Activated CD4-positive, alpha-beta memory T cell treated with anti-CD3 and anti-CD28 coated beads, Interleukin-2, amount 10 ng/mL, durations not matched to agents 7 days and 5 days (primary cell): ENCODE measurements around the gene GRIN1. TPM values are rescaled to one million over a fixed set of nuclear protein-coding genes. Genes with fewer than 3 reads are reported as not detected.

ENCODE experiments used
- CTCF ChIA-PET: fragments of 350-600 bp; sonication (Branson Sonifier 250); formaldehyde crosslinking; loops from one replicate; lab custom pipeline; 2021; ENCODE audit warnings: antibody characterized with exemption, inconsistent platforms; lab: Charles Lee
- POLR2A ChIA-PET: fragments of 350-600 bp; sonication (Branson Sonifier 250); formaldehyde crosslinking; loops from one replicate; lab custom pipeline; 2021; ENCODE audit warnings: antibody characterized with exemption; lab: Charles Lee
- DNase-seq: peaks from one replicate; pipeline ENCODE4 v3.0.0-alpha.2; 2020
- H3K27ac Mint-ChIP-seq: one replicate; pipeline ENCODE4 v1.8.0; 2021; ENCODE audit warnings: mild to moderate bottlenecking, mixed read lengths
- H3K27me3 Mint-ChIP-seq: one replicate; pipeline ENCODE4 v1.8.0; 2021; ENCODE audit warnings: mixed read lengths
- H3K36me3 Mint-ChIP-seq: one replicate; pipeline ENCODE4 v1.8.0; 2021; ENCODE audit warnings: low read depth, mixed read lengths
- H3K4me1 Mint-ChIP-seq: one replicate; pipeline ENCODE4 v1.8.0; 2021; ENCODE audit warnings: mixed read lengths
- H3K4me3 Mint-ChIP-seq: one replicate; pipeline ENCODE4 v1.8.0; 2021; ENCODE audit warnings: mild to moderate bottlenecking, mixed read lengths
- H3K9me3 Mint-ChIP-seq: one replicate; pipeline ENCODE4 v1.8.0; 2021; ENCODE audit warnings: mixed read lengths
- total RNA-seq, 2 experiments: library from RNA; stranded (reverse); gene quantifications; one replicate each; pipeline ENCODE4 v1.2.3, GENCODE V29; 2021

Gene GRIN1
- total RNA-seq, 2 experiments from 2014 or later = 0.40 to 0.43 TPM

GRCh38 chr9:137204731-137205125, 65.8 kb downstream of the GRIN1 start:
- H3K36me3 Mint-ChIP-seq = peaks cover 22% of the 10 kb centered on the region
- H3K9me3 Mint-ChIP-seq = no peaks in the 10 kb centered on the region
- ChIA-PET POLR2A (interaction anchor here (0.6 to 7.9 kb wide), 16 partner anchors 9 to 134 kb away, joined by 3 to 97 read pairs (median 4); partner anchors contain the start of genes ANAPC2, CYSRT1, NELFB and RNF208), CTCF (interaction anchor here (1.5 to 2.6 kb wide), 4 partner anchors 15 to 22 kb away, joined by 3 to 8 read pairs (median 6); partner anchors contain the start of genes RNF208 and RNF224)
- peak overlapping the region; percentile 90 for H3K27ac Mint-ChIP-seq
- H3K27me3 Mint-ChIP-seq = no peaks in the 10 kb centered on the region
- peak overlapping the region; percentile 92 for H3K4me3 Mint-ChIP-seq
- peaks cover 58% of the 10 kb centered on the region for H3K4me1 Mint-ChIP-seq
- no peak for DNase-seq

- Mint-ChIP-seq H3K4me1 (peaks cover 58% of the 10 kb centered on the region), H3K4me3 (peak within 1 kb of the TSS; percentile 92), H3K27ac (peak within 1 kb of the TSS; percentile 90), H3K27me3 (no peaks in the 10 kb centered on the region), H3K36me3 (peaks cover 22% of the 10 kb centered on the region), H3K9me3 (no peaks in the 10 kb centered on the region)
- ChIA-PET CTCF (interaction anchor here (1.5 to 2.6 kb wide), 4 partner anchors 16 to 22 kb away, joined by 3 to 8 read pairs (median 6); partner anchors contain the start of genes RNF208 and RNF224), POLR2A (interaction anchor here (0.6 to 7.9 kb wide), 17 partner anchors 9 to 134 kb away, joined by 3 to 97 read pairs (median 4); partner anchors contain the start of genes ANAPC2, CYSRT1, DPP7 and NELFB)
- peak; percentile 94 for DNase-seq
Measured at GRCh38 chr9:137205126-137206069, 66.4 kb downstream of the GRIN1 start, which contains the start of the genes NDOR1 and TMEM203. TSS of gene NDOR1 (plus strand) at chr9:137205700. CDS start at chr9:137205778, 78 bp downstream. TSS of gene TMEM203 (minus strand) at chr9:137205648. CDS start at chr9:137205414, 234 bp downstream.

GRCh38 chr9:137206602-137207001, 67.6 kb downstream of the GRIN1 start:
- no peak for DNase-seq
- Mint-ChIP-seq H3K4me1 (peaks cover 49% of the 10 kb centered on the region), H3K4me3 (peak overlapping the region; percentile 92), H3K9me3 (no peaks in the 10 kb centered on the region), H3K36me3 (peaks cover 24% of the 10 kb centered on the region), H3K27me3 (no peaks in the 10 kb centered on the region), H3K27ac (peak overlapping the region; percentile 90)
- CTCF ChIA-PET = interaction anchor here (0.8 to 1.2 kb wide), 2 partner anchors 18 to 88 kb away, joined by 3 read pairs; partner anchors contain the start of gene SSNA1
- POLR2A ChIA-PET = interaction anchor here (1.1 to 7.9 kb wide), 8 partner anchors 11 to 92 kb away, joined by 3 to 97 read pairs (median 11); partner anchors contain the start of genes ANAPC2, CYSRT1, DPP7 and RNF208

- H3K36me3 Mint-ChIP-seq = peaks cover 23% of the 10 kb centered on the region
- H3K27me3 Mint-ChIP-seq = no peaks in the 10 kb centered on the region
- CTCF ChIA-PET = no interaction called here
- H3K4me3 Mint-ChIP-seq = no peak overlapping the region
- H3K9me3 Mint-ChIP-seq = no peaks in the 10 kb centered on the region
- H3K4me1 Mint-ChIP-seq = peaks cover 17% of the 10 kb centered on the region
- POLR2A ChIA-PET = no interaction called here
- no peak for DNase-seq
- no peak overlapping the region for H3K27ac Mint-ChIP-seq
Measured at GRCh38 chr9:137211532-137211931, 72.6 kb downstream of the GRIN1 start.

GRCh38 chr9:137212520-137212919, 73.6 kb downstream of the GRIN1 start:
- Mint-ChIP-seq H3K36me3 (peaks cover 13% of the 10 kb centered on the region), H3K4me1 (peaks cover 7% of the 10 kb centered on the region), H3K27me3 (no peaks in the 10 kb centered on the region), H3K4me3 (no peak overlapping the region), H3K27ac (no peak overlapping the region), H3K9me3 (no peaks in the 10 kb centered on the region)
- ChIA-PET POLR2A (interaction anchor here (0.7 kb wide), 1 partner anchor 10 kb away, joined by 4 read pairs; the partner anchor contains the start of gene RNF208), CTCF (no interaction called here)
- no peak for DNase-seq

GRCh38 chr9:137213160-137214060, 74.5 kb downstream of the GRIN1 start:
- H3K9me3 Mint-ChIP-seq = no peaks in the 10 kb centered on the region
- peaks cover 9% of the 10 kb centered on the region for H3K36me3 Mint-ChIP-seq
- peaks cover 5% of the 10 kb centered on the region for H3K4me1 Mint-ChIP-seq
- ChIA-PET CTCF (no interaction called here), POLR2A (interaction anchor here (0.7 to 1.4 kb wide), 2 partner anchors 9 kb away, joined by 4 read pairs; partner anchors contain the start of gene RNF208)
- no peak overlapping the region for H3K4me3 Mint-ChIP-seq
- no peaks in the 10 kb centered on the region for H3K27me3 Mint-ChIP-seq
- DNase-seq = no peak
- H3K27ac Mint-ChIP-seq = no peak overlapping the region

- Mint-ChIP-seq H3K27ac (no peak overlapping the region), H3K4me3 (no peak overlapping the region), H3K4me1 (peaks cover 1% of the 10 kb centered on the region), H3K27me3 (no peaks in the 10 kb centered on the region), H3K9me3 (no peaks in the 10 kb centered on the region), H3K36me3 (peaks cover 6% of the 10 kb centered on the region)
- POLR2A ChIA-PET = interaction anchor here (0.7 to 1.4 kb wide), 2 partner anchors 9 to 10 kb away, joined by 3 to 4 read pairs; no protein-coding TSS in a partner anchor
- DNase-seq = no peak
- CTCF ChIA-PET = interaction anchor here (1.6 kb wide), 1 partner anchor 22 kb away, joined by 3 read pairs; no protein-coding TSS in a partner anchor
Measured at GRCh38 chr9:137214620-137215019, 75.7 kb downstream of the GRIN1 start.

- H3K36me3 Mint-ChIP-seq = peaks cover 6% of the 10 kb centered on the region
- POLR2A ChIA-PET = interaction anchor here (0.7 to 1.4 kb wide), 3 partner anchors 8 to 15 kb away, joined by 3 to 4 read pairs (median 4); partner anchors contain the start of gene TPRN
- DNase-seq = no peak
- no peak overlapping the region for H3K4me3 Mint-ChIP-seq
- CTCF ChIA-PET = interaction anchor here (1.6 kb wide), 1 partner anchor 21 kb away, joined by 3 read pairs; no protein-coding TSS in a partner anchor
- peaks cover 1% of the 10 kb centered on the region for H3K4me1 Mint-ChIP-seq
- H3K27ac Mint-ChIP-seq = no peak overlapping the region
- no peaks in the 10 kb centered on the region for H3K9me3 Mint-ChIP-seq
- no peaks in the 10 kb centered on the region for H3K27me3 Mint-ChIP-seq
Measured at GRCh38 chr9:137215196-137215986, 76.4 kb downstream of the GRIN1 start.

- CTCF ChIA-PET = interaction anchor here (1.3 kb wide), 1 partner anchor 20 kb away, joined by 3 read pairs; no protein-coding TSS in a partner anchor
- POLR2A ChIA-PET = interaction anchor here (1.3 to 1.6 kb wide), 2 partner anchors 16 to 26 kb away, joined by 3 to 4 read pairs; partner anchors contain the start of gene TPRN
- Mint-ChIP-seq H3K36me3 (peaks cover 3% of the 10 kb centered on the region), H3K27me3 (no peaks in the 10 kb centered on the region), H3K27ac (no peak overlapping the region), H3K9me3 (no peaks in the 10 kb centered on the region), H3K4me3 (no peak overlapping the region), H3K4me1 (peaks cover 1% of the 10 kb centered on the region)
- no peak for DNase-seq
Measured at GRCh38 chr9:137216188-137216965, 77.4 kb downstream of the GRIN1 start.

- POLR2A ChIA-PET = interaction anchor here (1.6 to 8.2 kb wide), 2 partner anchors 10 to 25 kb away, joined by 3 to 97 read pairs; partner anchors contain the start of genes NDOR1 and TMEM203
- no peaks in the 10 kb centered on the region for H3K9me3 Mint-ChIP-seq
- peaks cover 3% of the 10 kb centered on the region for H3K36me3 Mint-ChIP-seq
- DNase-seq = no peak
- CTCF ChIA-PET = interaction anchor here (1.3 kb wide), 1 partner anchor 19 kb away, joined by 3 read pairs; no protein-coding TSS in a partner anchor
- H3K27me3 Mint-ChIP-seq = no peaks in the 10 kb centered on the region
- H3K4me1 Mint-ChIP-seq = peaks cover 1% of the 10 kb centered on the region
- H3K4me3 Mint-ChIP-seq = no peak overlapping the region
- H3K27ac Mint-ChIP-seq = no peak overlapping the region
Measured at GRCh38 chr9:137217276-137218211, 78.6 kb downstream of the GRIN1 start.
